GM18498 (cell line): ENCODE results near the gene LOC128125822.
"Not testable (repeated sequence)": the region's sequence is repeated elsewhere in the genome, so short reads cannot be mapped to it uniquely, and the experiment has no call there.

ENCODE experiments used
- ATAC-seq: cut with Tn5 transposase; IDR thresholded peaks from one replicate; pipeline ENCODE4 v1.9.1; 2021; ENCODE audit warnings: mild to moderate bottlenecking, moderate library complexity; ENCODE audit not compliant: unreplicated experiment

The LOC128125822 gene

DNA sequence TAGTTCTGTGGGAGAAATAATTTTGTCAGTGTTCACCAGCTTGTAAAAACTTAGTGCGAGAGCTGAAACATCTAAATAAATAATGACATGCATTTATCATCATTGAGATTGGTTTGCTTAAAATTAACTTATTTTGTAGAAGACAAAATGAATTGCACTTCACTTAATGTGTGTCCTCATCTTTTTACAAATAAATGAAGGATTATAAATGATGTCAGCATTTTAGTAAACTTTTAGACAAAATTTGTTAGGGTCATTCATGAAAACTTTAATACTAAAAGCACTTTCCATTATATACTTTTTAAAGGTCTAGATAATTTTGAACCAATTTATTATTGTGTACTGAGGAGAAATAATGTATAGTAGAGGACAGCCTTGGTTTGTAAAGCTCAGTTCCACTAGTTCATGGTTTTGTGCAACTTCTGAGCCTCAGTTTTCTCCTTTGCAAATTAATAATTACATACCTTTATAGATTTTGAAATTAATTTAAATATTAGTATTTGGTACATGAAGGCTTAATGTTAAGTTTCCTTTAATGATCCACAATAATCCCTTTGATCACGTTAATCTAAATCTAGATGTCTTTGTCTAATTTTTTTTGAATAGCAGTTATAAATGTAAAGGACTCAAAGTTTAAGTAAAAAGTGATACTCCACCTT lies 9.2 kb downstream of the LOC128125822 start:
- ATAC-seq, result no peak

DNA sequence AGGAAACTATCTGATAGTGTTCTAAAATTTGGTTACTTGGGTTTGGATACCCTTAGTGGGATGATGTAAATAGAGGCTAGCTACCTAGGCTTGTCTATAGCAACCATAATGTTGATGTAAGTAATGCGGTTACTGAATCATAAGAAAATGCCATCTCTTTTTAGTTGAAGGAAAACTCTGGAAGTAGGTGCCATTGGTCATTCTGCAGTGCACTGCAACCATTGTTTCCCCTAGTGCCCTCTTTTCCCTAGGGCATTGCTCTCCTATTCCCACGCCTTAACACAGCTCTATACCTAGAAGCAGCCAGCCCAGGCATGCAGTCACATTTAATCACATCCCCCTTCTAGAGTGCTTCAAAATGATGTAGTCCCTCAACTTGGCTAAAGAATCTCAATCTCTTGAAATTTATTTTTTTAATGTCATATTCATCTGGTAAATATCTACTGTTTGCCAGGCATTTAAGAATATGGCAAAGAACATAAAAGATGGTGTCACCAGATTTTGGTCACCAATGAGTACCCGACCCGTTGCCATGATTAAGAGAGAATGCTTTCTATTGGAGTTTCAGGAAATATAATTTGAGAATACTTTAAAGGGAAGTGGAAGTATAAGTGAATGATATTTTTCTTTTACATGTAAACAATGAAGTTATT lies 10.4 kb downstream of the LOC128125822 start:
- no peak for ATAC-seq

DNA sequence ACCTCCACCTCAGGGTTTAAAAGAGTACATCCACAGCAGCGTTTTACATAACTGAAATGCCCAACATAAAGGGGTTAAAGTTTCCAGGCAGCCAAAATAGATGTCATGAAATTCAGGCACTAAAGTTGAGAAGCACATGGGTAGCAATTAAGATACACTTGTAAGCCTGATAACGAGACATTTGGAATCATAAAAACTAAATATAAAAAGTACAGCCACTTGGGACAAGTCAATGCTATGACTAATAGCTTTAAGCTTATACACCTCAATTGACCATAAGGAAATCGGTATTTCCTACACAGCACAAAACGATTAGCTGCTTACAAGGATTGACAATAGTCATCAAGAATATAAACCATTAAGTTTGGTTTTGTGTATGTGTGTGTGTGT lies 11.8 kb downstream of the LOC128125822 start:
- ATAC-seq, result no peak

DNA sequence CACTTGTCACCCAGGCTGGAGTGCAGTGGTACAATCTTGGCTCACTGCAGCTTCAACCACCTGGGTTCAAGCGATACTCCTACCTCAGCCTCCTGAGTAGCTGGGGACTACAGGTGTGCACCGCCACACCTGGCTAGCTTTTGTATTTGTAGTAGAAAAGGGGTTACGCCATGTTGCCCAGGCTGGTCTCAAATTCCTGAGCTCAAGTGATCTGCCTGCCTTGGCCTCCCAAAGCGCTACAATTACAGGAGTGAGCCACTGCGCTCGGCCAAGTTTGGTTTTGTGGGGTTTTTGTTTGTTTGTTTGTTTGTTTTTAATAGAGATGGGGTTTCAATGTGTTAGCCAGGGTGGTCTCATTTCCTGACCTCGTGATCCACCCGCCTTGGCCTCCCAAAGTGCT lies 12.3 kb downstream of the LOC128125822 start:
- ATAC-seq, result no peak

DNA sequence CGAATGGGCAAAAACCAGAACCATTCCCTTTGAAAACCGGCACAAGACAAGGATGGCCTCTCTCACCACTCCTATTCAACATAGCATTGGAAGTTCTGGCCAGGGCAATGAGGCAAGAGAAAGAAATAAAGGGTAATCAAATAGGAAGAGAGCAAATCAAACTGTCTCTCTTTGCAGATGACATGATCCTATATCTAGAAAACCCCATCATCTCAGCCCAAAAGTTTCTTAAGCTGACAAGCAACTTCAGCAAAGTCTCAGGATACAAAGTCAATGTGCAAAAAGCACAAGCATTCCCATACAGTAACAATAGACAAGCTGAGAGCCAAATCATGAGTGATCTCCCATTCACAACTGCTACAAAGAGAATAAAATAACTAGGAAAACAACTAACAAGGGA lies 13.4 kb downstream of the LOC128125822 start:
- ATAC-seq, result not testable (repeated sequence)

DNA sequence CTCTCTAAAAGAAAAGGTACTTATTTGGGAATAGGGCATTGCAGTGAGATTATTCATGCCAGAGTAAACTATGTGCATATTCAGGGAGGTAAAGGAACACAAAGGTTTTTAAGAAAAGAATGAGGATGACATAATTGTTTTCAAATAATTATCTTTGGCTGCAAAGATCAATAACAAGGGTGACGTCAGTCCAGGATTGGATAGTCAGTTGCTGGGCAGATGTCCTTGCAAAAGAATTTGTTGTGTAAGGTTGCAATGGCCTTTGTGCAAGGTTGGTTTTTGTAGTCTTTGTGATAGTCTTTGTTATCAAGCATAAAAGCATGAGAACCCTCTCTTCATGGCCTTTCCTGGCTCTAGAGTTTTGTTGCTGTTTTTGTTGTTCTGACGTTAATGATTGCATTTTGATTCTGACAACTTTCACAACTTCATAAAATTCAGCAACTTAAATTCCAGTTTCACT lies 17.7 kb downstream of the LOC128125822 start:
- ATAC-seq, result no peak

DNA sequence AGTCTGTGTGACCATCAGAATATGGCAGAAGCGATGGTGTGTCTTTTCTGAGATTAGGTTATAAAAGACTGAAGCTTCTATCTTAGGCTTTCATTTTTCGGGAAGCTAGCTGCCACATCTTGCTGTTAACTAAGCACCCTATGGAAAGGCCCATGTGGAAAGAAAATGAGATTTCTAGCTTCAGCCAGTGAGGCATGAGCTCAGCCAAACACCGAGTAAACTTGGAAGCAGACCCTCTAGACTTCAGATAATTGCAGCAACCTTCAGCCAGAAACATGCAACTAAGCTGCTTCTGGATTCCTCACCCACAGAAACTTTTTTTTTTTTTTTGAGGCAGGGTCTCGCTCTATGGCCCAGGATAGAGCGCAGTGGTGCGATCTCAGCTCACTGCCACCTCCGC lies 20.6 kb downstream of the LOC128125822 start:
- ATAC-seq, result no peak

DNA sequence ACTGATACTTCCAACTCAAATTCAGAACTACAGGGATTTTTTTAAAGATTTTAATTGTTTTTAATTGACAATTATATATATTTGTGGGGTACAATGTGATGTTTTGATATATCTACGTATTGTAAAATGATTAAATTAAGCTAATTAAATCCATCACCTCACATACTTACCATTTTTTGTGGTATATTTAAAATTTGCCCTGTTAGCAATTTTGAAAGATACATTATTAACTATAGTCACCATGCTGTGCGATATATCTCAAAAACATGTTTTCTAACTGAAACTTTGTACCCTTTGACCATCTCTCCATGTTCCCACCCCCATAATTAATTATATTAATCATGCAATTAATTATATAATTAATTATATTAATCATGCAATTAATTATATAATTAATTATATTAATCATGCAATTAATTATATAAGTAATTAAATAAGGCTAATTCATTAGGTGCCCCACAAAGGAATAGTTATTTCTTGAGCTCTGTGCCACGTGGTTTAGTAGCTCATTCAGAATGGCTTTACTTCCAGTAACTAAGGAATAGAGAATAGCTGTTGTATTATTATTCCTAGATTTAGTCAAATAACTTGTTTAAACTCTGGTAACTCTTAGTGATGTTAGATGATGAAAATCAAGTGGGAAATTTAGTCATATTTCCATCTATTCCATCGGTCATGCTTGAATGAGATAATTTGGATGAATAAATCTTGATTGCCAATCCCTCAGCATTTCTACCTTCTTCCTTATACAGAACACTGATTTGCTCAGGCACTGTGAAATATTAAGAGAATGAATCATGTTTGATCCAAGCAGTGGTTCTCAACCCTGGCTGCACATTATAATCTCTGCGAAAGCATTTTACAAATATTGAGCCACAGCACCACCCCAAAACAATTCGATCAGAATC lies 25.1 kb downstream of the LOC128125822 start:
- ATAC-seq, result no peak

DNA sequence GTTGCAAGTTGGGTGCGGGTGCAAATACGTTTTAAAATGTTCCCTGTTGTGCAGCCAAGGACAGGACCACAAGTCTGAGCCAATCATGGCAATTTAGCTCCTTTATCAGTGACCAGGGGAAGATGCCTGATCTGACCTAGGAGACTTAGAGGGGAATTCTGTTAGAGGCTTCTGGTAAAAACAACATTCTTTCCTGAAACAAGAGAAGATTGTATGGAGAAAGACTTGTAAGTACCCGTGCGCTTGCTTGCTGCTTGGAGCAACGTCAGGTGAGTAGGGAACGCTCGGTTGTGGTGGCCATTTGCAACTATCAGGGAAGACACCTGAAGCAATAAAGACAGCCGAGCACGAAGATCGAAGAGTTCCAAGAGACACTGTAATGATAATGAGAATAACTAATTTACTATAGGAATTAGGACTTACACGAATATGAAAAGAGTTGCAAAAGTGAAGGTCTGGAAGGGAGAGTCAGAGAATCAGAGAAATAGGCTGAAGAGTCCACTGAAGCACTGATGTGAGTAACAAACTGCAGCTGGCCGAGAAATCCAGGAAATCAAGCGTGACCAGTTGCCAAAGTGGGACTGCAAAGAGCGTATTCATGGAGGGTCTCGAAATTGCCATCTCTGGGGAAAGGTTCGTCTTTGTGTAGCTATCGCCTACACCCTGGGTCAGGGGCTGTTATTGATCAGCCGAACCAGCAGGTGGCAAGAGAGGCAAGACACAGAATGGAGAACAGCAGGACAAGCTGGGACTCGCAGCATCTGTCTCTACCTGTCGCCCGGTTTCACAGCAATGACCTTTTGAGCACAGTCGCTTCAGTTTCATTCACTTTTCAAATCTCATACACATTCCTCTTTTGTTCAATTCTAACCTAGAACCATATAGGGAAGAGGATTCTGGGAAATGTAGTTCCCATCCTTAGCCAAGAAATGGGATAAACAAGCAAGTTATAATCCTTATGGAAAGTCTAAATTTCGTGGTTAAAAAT lies 26.1 kb downstream of the LOC128125822 start:
- ATAC-seq, result peak; percentile 100

DNA sequence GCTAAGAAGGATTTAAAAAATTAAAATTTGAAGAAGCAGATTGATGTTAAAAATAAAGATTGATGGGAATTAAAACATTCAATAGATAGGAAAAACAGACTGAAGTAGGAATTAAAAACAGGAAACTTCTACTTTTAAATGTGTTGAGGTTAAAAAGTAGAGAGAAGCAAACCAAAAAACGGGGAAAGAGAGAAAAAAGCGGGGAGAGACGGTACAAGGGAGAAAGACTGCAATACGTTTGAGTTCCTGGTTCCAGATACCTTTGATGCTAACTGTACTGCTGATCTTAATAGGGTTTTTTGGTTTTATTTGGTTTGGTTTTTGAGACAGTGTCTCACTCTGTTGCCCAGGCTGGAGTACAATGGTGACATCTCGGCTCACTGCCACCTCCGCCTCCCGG lies 27.0 kb downstream of the LOC128125822 start:
- no peak for ATAC-seq

DNA sequence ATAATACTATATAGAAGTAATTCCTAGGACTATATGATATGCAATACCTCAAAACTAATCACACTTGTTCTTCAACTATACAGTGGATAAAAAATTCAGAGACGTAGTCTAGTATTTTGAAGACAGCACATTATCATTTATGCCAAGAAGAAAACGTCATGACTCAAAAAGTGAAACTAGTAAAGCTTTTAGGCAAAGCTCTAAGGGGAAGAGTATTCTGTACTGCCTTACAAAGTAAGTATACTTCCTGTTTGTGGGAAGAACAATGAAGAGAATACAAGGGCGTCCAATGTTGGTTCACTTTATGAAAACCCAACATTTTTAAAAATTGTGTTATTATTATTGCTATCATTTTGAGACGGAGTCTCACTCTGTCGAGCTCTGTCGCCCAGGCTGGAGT lies 27.9 kb downstream of the LOC128125822 start:
- ATAC-seq, result no peak

DNA sequence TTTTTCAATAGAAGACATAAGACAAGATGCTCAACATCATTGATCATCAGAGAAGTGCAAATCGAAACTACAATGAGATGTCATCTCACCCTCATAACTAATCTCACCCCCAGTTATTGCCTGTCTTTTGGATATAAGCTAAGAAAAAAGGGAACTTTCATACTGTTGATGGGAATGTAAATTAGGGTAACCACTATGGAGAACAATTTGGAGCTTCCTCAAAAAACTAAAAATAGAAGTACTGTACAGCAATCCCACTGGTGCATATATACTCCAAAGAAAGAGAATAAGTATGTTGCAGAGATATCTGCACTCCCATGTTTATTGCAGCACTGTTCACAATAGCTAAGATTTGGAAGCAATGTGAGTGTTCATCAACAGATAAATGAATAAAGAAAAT lies 37.0 kb downstream of the LOC128125822 start:
- ATAC-seq, result no peak

DNA sequence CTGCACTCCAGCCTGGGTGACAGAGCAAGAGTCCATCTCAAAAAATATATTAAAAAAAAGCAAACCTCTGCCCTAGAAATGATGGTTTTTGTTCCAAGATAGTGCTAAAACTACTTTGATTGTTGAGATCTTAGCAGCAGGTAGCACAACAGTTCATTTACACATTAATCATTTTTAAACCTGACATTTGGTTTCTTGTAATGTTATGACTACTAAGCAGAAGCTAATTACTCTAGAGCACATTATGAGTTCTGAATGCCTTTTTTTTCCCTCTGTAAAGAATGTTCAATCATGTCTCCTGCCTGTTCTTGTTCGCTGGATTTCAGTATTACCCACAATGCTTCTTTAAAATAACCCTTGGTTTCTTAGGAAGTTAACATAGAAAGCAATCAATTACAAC lies 38.7 kb downstream of the LOC128125822 start:
- no peak for ATAC-seq

DNA sequence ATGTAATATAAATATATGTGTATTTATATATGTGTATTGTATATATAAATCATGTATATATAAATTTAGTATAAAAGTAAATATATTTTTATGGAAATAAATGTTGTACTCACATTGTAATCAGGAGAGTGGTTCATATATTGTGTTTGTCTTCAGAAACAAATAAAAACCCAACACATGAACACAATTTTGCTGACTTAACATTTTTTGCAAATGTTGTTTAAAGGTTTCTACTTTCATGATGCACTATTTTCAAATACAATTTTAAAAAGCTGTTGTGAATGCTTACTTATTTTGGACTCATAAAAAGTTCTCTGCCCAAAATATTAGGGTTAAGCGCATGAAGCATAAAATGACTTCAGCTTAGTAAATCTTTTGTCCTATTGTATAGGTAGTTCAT lies 39.3 kb downstream of the LOC128125822 start:
- no peak for ATAC-seq

DNA sequence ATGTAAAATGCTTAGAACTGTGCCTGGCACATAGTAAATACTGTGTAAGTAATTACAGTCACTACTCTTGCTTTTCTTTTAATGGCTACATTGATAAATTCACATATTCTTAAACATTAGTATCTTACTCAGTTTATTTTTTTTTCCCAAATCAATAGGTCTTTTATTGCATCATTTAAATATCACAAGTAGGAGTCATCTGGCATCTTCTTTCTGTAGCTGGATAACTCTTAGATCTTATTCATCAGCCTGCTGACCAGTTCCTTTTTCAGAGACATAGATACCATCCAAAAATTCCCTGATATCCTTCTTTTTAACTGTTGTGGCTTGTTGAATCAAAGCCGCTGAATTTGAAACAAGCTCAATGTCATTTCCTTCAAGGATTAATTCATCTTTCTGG lies 43.3 kb downstream of the LOC128125822 start:
- no peak for ATAC-seq
